Measurements from ENCODE around the gene SGMS2.
"Not testable (repeated sequence)": the region's sequence is repeated elsewhere in the genome, so short reads cannot be mapped to it uniquely, and the experiment has no call there.

Gene SGMS2

GRCh38 chr4:107866726-107867125, 42.0 kb downstream of the SGMS2 start:
- ATAC-seq, result no peak
- no peak for DNase-seq

DNA sequence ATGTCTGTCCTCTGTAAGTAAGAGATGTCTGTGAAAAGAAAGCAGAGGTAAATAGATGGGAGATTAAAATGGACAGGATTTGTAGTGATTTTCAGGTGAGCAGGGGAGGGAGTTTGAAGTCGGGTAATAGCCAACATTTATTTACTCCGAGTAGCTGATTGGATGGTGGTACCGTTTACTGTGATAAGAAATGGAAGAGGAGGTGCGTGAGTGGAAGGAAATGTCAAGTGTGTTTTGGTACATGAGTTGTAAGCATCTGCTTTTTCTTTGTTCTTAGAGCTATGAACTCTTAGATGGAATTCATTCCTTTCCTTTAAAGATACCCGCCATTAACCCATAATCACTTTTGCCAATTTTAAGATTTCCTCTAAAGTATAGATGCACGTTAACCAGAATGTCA, 45.5 kb downstream of the SGMS2 start:
- ATAC-seq (no peak), DNase-seq (no peak)

GRCh38 chr4:107870916-107871786, 46.4 kb downstream of the SGMS2 start:
- no peak for ATAC-seq
- DNase-seq, result no peak

GRCh38 chr4:107874024-107874423, 49.3 kb downstream of the SGMS2 start:
- ATAC-seq (no peak), DNase-seq (no peak)

DNA sequence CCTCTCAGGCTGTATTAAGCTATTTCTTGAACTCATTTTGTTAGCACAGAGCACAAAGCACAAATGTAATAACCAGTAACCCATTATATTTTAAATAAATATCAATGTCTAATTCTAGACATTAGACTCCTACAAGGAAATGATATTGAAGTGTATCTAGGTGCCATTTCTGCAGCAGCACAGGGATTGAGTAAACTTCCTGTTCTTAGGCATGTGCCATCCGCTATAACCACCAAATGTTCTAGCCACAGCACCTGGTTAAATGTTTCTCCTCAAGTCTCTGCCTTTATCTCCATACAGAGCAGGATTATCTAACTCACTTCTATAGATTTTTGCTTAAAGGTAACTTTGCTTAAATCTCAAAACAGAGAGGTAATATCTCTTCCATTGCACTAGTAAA, 51.4 kb downstream of the SGMS2 start:
- DNase-seq (no peak), ATAC-seq (no peak)

DNA sequence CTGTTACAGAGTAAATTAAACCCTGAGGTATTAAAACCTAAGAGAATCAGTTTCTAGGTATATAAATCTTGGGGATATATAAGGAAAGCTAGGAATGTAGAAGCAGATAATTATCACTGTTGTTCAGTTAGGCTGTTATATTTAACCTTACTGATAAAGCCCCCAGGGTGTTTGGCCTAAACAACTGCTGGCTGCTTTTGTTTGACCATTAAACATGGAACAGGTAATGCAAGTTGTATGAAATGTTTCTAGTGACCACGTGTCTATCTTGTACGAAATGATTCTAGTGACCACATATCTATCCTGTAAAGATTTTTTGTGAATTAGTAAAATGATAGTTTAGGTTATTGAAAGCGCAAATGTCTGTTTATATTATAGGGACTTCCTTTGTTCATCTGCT, 52.6 kb downstream of the SGMS2 start:
- ATAC-seq (no peak), DNase-seq (no peak)

- ATAC-seq (no peak), DNase-seq (no peak)
Measured at GRCh38 chr4:107885865-107886264, 61.1 kb downstream of the SGMS2 start.

GRCh38 chr4:107888237-107888636, 63.5 kb downstream of the SGMS2 start:
- ATAC-seq (no peak), DNase-seq (peak; percentile 8)

GRCh38 chr4:107890779-107891178, 66.0 kb downstream of the SGMS2 start:
- ATAC-seq, result no peak
- DNase-seq, result no peak

GRCh38 chr4:107891299-107891698, 66.6 kb downstream of the SGMS2 start:
- DNase-seq, result no peak
- no peak for ATAC-seq

GRCh38 chr4:107893171-107894137, 68.7 kb downstream of the SGMS2 start:
- DNase-seq, result no peak

DNA sequence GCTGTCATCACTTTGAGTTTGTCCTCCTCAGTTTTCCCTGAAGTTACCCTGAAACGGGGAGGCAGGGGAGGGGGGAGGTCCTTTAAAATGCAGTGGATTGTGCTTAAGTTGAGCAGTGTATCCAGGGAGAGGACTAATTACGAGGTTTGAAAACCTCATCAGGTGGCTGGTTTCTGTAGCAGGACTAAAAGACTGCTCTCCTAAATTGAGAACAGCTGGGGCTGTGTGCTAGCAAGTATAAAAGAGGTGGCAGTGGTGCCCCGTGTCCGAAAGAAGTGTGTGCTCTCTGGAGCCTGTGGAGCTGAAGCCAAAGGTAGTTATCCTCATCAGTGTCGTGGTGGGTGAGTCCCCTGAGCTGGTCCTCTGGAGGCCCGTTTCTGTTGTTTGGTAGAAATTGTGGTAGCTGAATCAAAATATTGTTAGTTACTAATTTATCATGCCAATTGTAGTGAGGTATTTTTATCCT, 69.4 kb downstream of the SGMS2 start:
- DNase-seq (no peak), ATAC-seq (no peak)

More at GRCh38 chr4:107893171-107894137, 68.7 kb downstream of the SGMS2 start:
- no peak for ATAC-seq

- DNase-seq (no peak), ATAC-seq (peak; percentile 71)
Measured at GRCh38 chr4:107896158-107896645, 71.5 kb downstream of the SGMS2 start.

- ATAC-seq (no peak), DNase-seq (no peak)
Measured at GRCh38 chr4:107896646-107897045, 71.9 kb downstream of the SGMS2 start.

DNA sequence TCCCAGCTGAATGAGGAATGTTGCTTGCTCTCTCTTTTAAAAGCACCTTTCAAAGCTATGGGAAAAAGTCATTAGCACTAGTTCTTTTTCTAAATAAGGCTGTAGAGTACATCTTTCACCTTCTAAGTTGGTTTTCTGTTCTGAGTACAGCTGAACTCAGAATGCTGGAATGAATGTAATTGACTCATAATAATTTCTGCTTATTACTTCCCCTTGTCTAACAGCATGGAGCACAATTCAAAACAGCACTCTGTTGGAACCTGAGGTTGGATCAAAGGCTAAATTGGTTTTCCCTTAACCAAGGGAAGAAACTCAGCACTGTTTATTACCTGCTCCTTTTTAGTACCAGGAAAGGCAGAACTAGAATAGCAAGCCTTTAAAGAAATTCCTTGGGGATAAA, 73.1 kb downstream of the SGMS2 start:
- no peak for ATAC-seq
- no peak for DNase-seq

- ATAC-seq, result no peak
- no peak for DNase-seq
Measured at GRCh38 chr4:107900067-107900466, 75.3 kb downstream of the SGMS2 start.

DNA sequence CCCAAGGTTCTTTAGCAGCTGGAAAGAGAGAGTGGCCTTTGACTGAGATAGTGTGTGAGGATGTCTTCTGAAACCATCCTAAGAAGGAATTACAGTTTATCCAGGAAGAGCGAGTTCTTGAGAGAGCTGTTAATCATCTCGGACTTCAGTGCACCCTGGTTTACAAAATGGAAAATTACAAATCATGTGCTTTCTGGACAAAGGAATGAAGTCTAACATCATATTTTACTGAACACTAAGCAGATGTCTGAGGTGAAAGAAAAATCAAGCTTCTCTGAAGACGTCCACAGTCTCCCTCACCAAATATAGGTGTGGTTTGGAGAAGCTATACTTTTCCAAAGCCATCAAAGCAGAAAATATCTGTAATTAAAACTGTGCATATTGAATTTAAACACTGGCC, 75.8 kb downstream of the SGMS2 start:
- ATAC-seq (no peak), DNase-seq (no peak)

GRCh38 chr4:107901213-107901934, 76.6 kb downstream of the SGMS2 start:
- ATAC-seq (no peak), DNase-seq (no peak)

DNA sequence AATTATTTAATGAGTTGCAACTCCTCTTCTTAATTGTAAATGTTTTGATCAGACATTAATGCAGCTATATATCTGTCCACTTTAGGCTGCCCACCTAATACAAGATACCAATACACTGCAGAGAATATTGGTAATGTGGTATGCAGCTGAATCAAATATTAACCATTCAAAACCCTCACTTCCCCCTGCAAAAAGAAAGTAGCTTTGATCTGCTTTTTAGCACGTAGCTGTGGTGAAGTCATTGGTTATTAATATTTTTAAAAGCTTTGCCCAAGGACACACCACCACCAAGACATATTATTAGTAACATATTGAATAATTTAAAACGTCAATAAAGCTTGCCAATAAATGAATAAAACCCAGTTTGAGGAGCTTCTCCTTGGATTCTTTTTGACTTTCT, 78.0 kb downstream of the SGMS2 start:
- DNase-seq, result no peak
- ATAC-seq, result no peak

- ATAC-seq, DNase-seq: not testable (repeated sequence)
Measured at GRCh38 chr4:107905082-107905481, 80.3 kb downstream of the SGMS2 start.

GRCh38 chr4:107906458-107907100, 81.8 kb downstream of the SGMS2 start:
- DNase-seq (no peak), ATAC-seq (no peak)

GRCh38 chr4:107908377-107908776, 83.6 kb downstream of the SGMS2 start:
- no peak for DNase-seq

More at GRCh38 chr4:107908377-107908776, 83.6 kb downstream of the SGMS2 start:
- no peak for ATAC-seq

Data from stimulated activated naive CD8-positive, alpha-beta T cell treated with anti-CD3 and anti-CD28 coated beads, Interleukin-15, Interleukin-2, amounts not matched to agents 100 U/mL and 50 U/mL, for 24 hours (primary cell).